ENCODE results near the gene RAB27A. TPM values are rescaled to one million over a fixed set of nuclear protein-coding genes. Genes with fewer than 3 reads are reported as not detected.
A peak's percentile ranks its signal among the peaks of the same experiment; 100 is the strongest.

RAB27A gene
- total and polyA plus RNA-seq, 9 of the 15 experiments (the other 6 are each of a cell fraction or from before 2014, with no cell fraction given), result 31.5 to 171 (median 80.4) TPM

DNA sequence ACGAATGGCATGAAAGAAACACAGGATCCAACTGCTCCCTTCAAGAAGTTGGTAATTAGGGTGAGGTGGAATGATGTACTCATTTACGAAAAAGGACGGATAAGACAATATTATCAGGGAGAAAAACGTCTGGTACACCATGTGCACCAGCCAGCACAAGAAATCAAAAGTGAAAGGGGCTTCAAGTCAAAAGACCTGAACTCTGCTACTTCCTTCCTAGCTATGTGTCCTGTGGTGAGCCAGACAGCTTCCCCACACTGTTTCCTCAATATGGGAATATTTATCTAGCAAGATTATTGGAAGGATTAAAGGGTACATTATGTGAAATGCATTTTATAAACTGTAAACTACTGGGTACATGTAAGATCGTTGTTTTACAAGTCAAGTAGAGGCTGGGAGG lies 33.9 kb downstream of the RAB27A start:
- Histone ChIP-seq H3K79me2 (ENCODE audit: control insufficient read depth, insufficient read depth, low read length) (peaks cover 65% of the 10 kb centered on the region), H3K9ac (ENCODE audit: insufficient read depth in 1 of 2, low read depth in 2 of 2, low read length in 2 of 2) (0 out of 4 replicates have a peak overlapping the region, but pooled peaks of 1 of the 2 experiments have one; percentile 2), H2AFZ (ENCODE audit: low read depth, low read length) (no peak overlapping the region), H3K9me3 (replicated peaks; ENCODE audit: control insufficient read depth, insufficient read depth, low read depth, low read length) (no peaks in the 10 kb centered on the region), H3K27ac (ENCODE audit: extremely low read depth, low read depth, low read length) (0 out of 3 replicates have a peak overlapping the region, but pooled peaks have one; percentile 10), H3K27me3 (ENCODE audit: control insufficient read depth in 2 of 2, insufficient read depth in 2 of 2, low read length in 2 of 2) (no peaks in the 10 kb centered on the region), H3K4me1 (replicated peaks in 1 of 2; ENCODE audit: control insufficient read depth in 2 of 2, insufficient read depth in 2 of 2, low read length in 2 of 2) (peaks cover 3 to 50% of the 10 kb centered on the region in 2 experiments; a peak in 3 of 5 replicates), H4K20me1 (replicated peaks; ENCODE audit: control insufficient read depth, insufficient read depth, low read length) (no peaks in the 10 kb centered on the region), H3K9me1 (ENCODE audit: control insufficient read depth, insufficient read depth, low read length) (no peaks in the 10 kb centered on the region), H3K4me3 (no peak overlapping the region), H3K4me2 (ENCODE audit: insufficient read depth, low read length) (peak overlapping the region; percentile 36), H3K36me3 (ENCODE audit: control insufficient read depth, insufficient read depth, low read length) (peaks cover 24% of the 10 kb centered on the region)
- FAIRE-seq (no peak), ATAC-seq (peak; percentile 12; the same call in 1 of the 3 replicates), DNase-seq (ENCODE audit: extremely low read depth in 1 of 4, low spot score in 3 of 4) (no peak)
- intact Hi-C loops (cut with micrococcal nuclease), result no loop called here
- BruUV-seq (replicated peaks), result no TSS peak
- ChIA-PET POLR2A (interaction anchor here (1.1 to 1.3 kb wide), 2 partner anchors 14 to 59 kb away, joined by 3 read pairs; partner anchors contain the start of gene RSL24D1), CTCF (ENCODE audit: low intra/inter-chr PET ratio) (no interaction called here)
- TF ChIP-seq ZNF76 (CRISPR knock-in tag; IDR thresholded peaks at IDR 0.05; ENCODE audit: borderline replicate concordance), result no peak
- no peak for TF ChIP-seq HNRNPH1 (optimal IDR thresholded peaks at IDR 0.05; ENCODE audit: low read depth, low read length)
- no peak for TF ChIP-seq SRF (CRISPR knock-in tag; IDR thresholded peaks at IDR 0.05)
- TF ChIP-seq MAFG (tag; conservative IDR thresholded peaks at IDR 0.05), result no peak
- TF ChIP-seq ZSCAN32 (CRISPR knock-in tag; IDR thresholded peaks at IDR 0.05), result no peak
- TF ChIP-seq PYGO2 (tag; IDR thresholded peaks at IDR 0.05), result no peak
- no peak for TF ChIP-seq ZNF263 (CRISPR knock-in tag; IDR thresholded peaks at IDR 0.05; ENCODE audit: borderline replicate concordance)
- in situ Hi-C loops (cut with MboI), result no loop called here
- 44% methylated on average over 5 of the region's 5 CpGs for WGBS (ENCODE audit: insufficient coverage, low coverage, missing lambda C conversion rate)
